K562 (cell line): ENCODE data around the gene KLHDC10. TPM values are rescaled to one million over a fixed set of nuclear protein-coding genes. Genes with fewer than 3 reads are reported as not detected.

ENCODE experiments used
- CTBP1 ChIP-seq: fragments of 450-650 bp; IDR thresholded peaks from 2 replicates; pipeline ENCODE4 v1.6.1; 2016; ENCODE audit warnings: borderline replicate concordance
- EGR1 ChIP-seq: fragments of 450-650 bp; conservative IDR thresholded peaks from 2 replicates; pipeline ENCODE4 v1.6.1; 2017; ENCODE audit warnings: mild to moderate bottlenecking
- HMG20A ChIP-seq: fragments of 450-650 bp; formaldehyde crosslinking; conservative IDR thresholded peaks from 2 replicates; pipeline ENCODE4 v1.4.0; 2020; ENCODE audit warnings: mild to moderate bottlenecking, mixed read lengths
- HMGN3 ChIP-seq: IDR thresholded peaks from 2 replicates; pipeline ENCODE4 v1.6.1; 2011; ENCODE audit warnings: borderline replicate concordance, low read depth, mild to moderate bottlenecking, mixed read lengths, low read length; ENCODE audit not compliant: insufficient read length; ENCODE audit errors: extremely low read depth
- KAT7 ChIP-seq: sonication (generic); formaldehyde crosslinking; IDR thresholded peaks from 2 replicates; pipeline ENCODE4 v1.8.0; 2022; ENCODE audit warnings: missing genetic modification reagents, mild to moderate bottlenecking, borderline replicate concordance
- KLF10 ChIP-seq: fragments of 250-450 bp; sonication (Bioruptor Pico); IDR thresholded peaks from 2 replicates; pipeline ENCODE4 v1.6.1; 2021; ENCODE audit warnings: matching md5 sums
- MAFG ChIP-seq: fragments of 450-650 bp; conservative IDR thresholded peaks from 2 replicates; pipeline ENCODE4 v1.6.1; 2016; ENCODE audit warnings: missing genetic modification characterization, missing compliant biosample characterization
- MCM2 ChIP-seq: fragments of 450-650 bp; IDR thresholded peaks from 2 replicates; pipeline ENCODE4 v1.6.1; 2017; ENCODE audit warnings: low read depth, mild to moderate bottlenecking
- NFE2L1 ChIP-seq: fragments of 450-650 bp; IDR thresholded peaks from 2 replicates; pipeline ENCODE4 v1.6.1; 2016; ENCODE audit warnings: missing genetic modification characterization, low read depth, mild to moderate bottlenecking, missing compliant biosample characterization, moderate library complexity, borderline replicate concordance
- RB1 ChIP-seq: fragments of 450-650 bp; IDR thresholded peaks from 2 replicates; pipeline ENCODE4 v1.6.1; 2017; ENCODE audit warnings: low read depth, mild to moderate bottlenecking
- SMARCA4 ChIP-seq: fragments of 450-650 bp; IDR thresholded peaks from 2 replicates; pipeline ENCODE4 v1.6.1; 2016
- SMC3 ChIP-seq: conservative IDR thresholded peaks from 2 replicates; pipeline ENCODE4 v1.6.1; 2011; ENCODE audit warnings: low read depth, low read length, improper control_type of control experiment; ENCODE audit not compliant: insufficient read depth
- ZBTB26 ChIP-seq: fragments of 450-650 bp; formaldehyde crosslinking; IDR thresholded peaks from 2 replicates; pipeline ENCODE4 v1.4.0; 2022; ENCODE audit warnings: missing genetic modification characterization
- ZC3H4 ChIP-seq: sonication (generic); formaldehyde crosslinking; IDR thresholded peaks from 2 replicates; pipeline ENCODE4 v1.9.0; 2021; ENCODE audit warnings: missing genetic modification reagents, borderline replicate concordance
- ZKSCAN3 ChIP-seq: fragments of 250-450 bp; sonication (Bioruptor Pico); IDR thresholded peaks from 2 replicates; pipeline ENCODE4 v1.4.0; 2020
- ZNF165 ChIP-seq: fragments of 250-450 bp; sonication (Bioruptor Pico); IDR thresholded peaks from 2 replicates; pipeline ENCODE4 v1.4.0; 2020; ENCODE audit warnings: borderline replicate concordance
- ZNF507 ChIP-seq: conservative IDR thresholded peaks from 2 replicates; pipeline ENCODE4 v1.6.1; 2017; ENCODE audit warnings: missing genetic modification characterization, missing compliant biosample characterization
- ZNF551 ChIP-seq: fragments of 250-450 bp; sonication (Bioruptor Pico); IDR thresholded peaks from 2 replicates; pipeline ENCODE4 v1.5.0; 2021; ENCODE audit warnings: mild to moderate bottlenecking, moderate library complexity
- ZNF57 ChIP-seq: fragments of 450-650 bp; formaldehyde crosslinking; IDR thresholded peaks from 2 replicates; pipeline ENCODE4 v1.4.0; 2020; ENCODE audit warnings: mild to moderate bottlenecking, moderate library complexity
- ZNF586 ChIP-seq: fragments of 450-650 bp; formaldehyde crosslinking; conservative IDR thresholded peaks from 2 replicates; pipeline ENCODE4 v1.4.0; 2020; ENCODE audit warnings: mild to moderate bottlenecking, moderate library complexity
- ZNF707 ChIP-seq: fragments of 250-450 bp; sonication (Bioruptor Pico); conservative IDR thresholded peaks from 2 replicates; pipeline ENCODE4 v1.8.0; 2022; ENCODE audit warnings: inconsistent platforms, mild to moderate bottlenecking, moderate library complexity
- polyA plus RNA-seq, 8 experiments: library from polyadenylated mRNA; depleted of rRNA in 4 of 8; stranded (reverse) in 5 of 8; unstranded in 3 of 8; fragments of >200 nt; fragmentation: Nextera tagmentation in 2 of 8; fragmentation: Illumina TruSeq in 1 of 8; extraction: Ambion mirVana in 2 of 8; extraction: Trizol in 1 of 8; gene quantifications; 2 replicates each; pipeline versions ENCODE4 v1.2.1 to v1.2.3, GENCODE V29; 2011 to 2014; ENCODE audit warnings: inconsistent platforms in 1 of 8, missing spikeins in 1 of 8
- total RNA-seq, 7 experiments: library from RNA; depleted of rRNA in 6 of 7; stranded (reverse); fragments of >200 nt in 6 of 7; fragmentation: Illumina TruSeq in 2 of 7; extraction: Trizol in 2 of 7; gene quantifications; 2 replicates each; pipeline versions ENCODE4 v1.2.1 to v1.2.3, GENCODE V29; 2011 to 2021; ENCODE audit warnings: low replicate concordance in 1 of 7
- TF ChIP-seq, protein P1 (sequence below): fragments of 450-650 bp; IDR thresholded peaks from 2 replicates; pipeline ENCODE4 v1.6.1; 2017; ENCODE audit warnings: antibody characterized with exemption, mild to moderate bottlenecking

KLHDC10 gene
- total and polyA plus RNA-seq, 9 of the 15 experiments (the other 6 are each of a cell fraction or from before 2014, with no cell fraction given), result 9.8 to 80.5 (median 31.4) TPM

GRCh38 chr7:130069978-130070860 lies at the start of gene KLHDC10 (continued):
- TF ChIP-seq, protein P1, sequence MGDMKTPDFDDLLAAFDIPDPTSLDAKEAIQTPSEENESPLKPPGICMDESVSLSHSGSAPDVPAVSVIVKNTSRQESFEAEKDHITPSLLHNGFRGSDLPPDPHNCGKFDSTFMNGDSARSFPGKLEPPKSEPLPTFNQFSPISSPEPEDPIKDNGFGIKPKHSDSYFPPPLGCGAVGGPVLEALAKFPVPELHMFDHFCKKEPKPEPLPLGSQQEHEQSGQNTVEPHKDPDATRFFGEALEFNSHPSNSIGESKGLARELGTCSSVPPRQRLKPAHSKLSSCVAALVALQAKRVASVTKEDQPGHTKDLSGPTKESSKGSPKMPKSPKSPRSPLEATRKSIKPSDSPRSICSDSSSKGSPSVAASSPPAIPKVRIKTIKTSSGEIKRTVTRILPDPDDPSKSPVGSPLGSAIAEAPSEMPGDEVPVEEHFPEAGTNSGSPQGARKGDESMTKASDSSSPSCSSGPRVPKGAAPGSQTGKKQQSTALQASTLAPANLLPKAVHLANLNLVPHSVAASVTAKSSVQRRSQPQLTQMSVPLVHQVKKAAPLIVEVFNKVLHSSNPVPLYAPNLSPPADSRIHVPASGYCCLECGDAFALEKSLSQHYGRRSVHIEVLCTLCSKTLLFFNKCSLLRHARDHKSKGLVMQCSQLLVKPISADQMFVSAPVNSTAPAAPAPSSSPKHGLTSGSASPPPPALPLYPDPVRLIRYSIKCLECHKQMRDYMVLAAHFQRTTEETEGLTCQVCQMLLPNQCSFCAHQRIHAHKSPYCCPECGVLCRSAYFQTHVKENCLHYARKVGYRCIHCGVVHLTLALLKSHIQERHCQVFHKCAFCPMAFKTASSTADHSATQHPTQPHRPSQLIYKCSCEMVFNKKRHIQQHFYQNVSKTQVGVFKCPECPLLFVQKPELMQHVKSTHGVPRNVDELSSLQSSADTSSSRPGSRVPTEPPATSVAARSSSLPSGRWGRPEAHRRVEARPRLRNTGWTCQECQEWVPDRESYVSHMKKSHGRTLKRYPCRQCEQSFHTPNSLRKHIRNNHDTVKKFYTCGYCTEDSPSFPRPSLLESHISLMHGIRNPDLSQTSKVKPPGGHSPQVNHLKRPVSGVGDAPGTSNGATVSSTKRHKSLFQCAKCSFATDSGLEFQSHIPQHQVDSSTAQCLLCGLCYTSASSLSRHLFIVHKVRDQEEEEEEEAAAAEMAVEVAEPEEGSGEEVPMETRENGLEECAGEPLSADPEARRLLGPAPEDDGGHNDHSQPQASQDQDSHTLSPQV, result no peak; the same call in none of the 2 replicates
- TF ChIP-seq MCM2 (no peak), ZNF165 (CRISPR knock-in tag) (no peak), ZBTB26 (CRISPR knock-in tag) (no peak), KAT7 (peak; percentile 64; the same call in 1 of the 2 replicates), HMGN3 (peak; percentile 96), RB1 (peak; percentile 81), SMC3 (0 out of 2 replicates have a peak, but pooled peaks have one; percentile 9), ZNF586 (CRISPR knock-in tag) (no peak), ZNF551 (CRISPR knock-in tag) (no peak), EGR1 (peak; percentile 96), ZC3H4 (CRISPR knock-in tag) (no peak; the same call in 1 of the 2 replicates), CTBP1 (peak; percentile 75), ZNF57 (CRISPR knock-in tag) (no peak), ZKSCAN3 (CRISPR knock-in tag) (no peak), ZNF507 (tag) (no peak), SMARCA4 (peak; percentile 48; the same call in 1 of the 2 replicates), MAFG (tag) (no peak), ZNF707 (no peak), KLF10 (0 out of 2 replicates have a peak, but pooled peaks have one; percentile 29), NFE2L1 (tag) (no peak), HMG20A (CRISPR knock-in tag) (no peak)
